ENCODE measurements around the gene E2F1.

Gene E2F1

GRCh38 chr20:33725607-33726264 lies 39.6 kb upstream of the E2F1 start:
- Histone ChIP-seq H3K9me3 (ENCODE audit: severe bottlenecking) (no peaks in the 10 kb centered on the region), H3K36me3 (no peaks in the 10 kb centered on the region), H3K27ac (no peak overlapping the region), H3K4me3 (ENCODE audit: low read depth, low read length) (no peak overlapping the region), H3K27me3 (ENCODE audit: insufficient read depth, low read depth, severe bottlenecking) (no peaks in the 10 kb centered on the region)
- no peak for DNase-seq
- no peak for TF ChIP-seq CTCF (IDR thresholded peaks at IDR 0.05; ENCODE audit: low read depth, low read length)

GRCh38 chr20:33724439-33725094 lies 38.4 kb upstream of the E2F1 start:
- no peaks in the 10 kb centered on the region for H3K9me3 ChIP-seq (ENCODE audit: severe bottlenecking)
- H3K4me3 ChIP-seq (ENCODE audit: low read depth, low read length), result no peak overlapping the region
- no peak for DNase-seq
- no peak overlapping the region for H3K27ac ChIP-seq
- H3K36me3 ChIP-seq, result no peaks in the 10 kb centered on the region
- no peaks in the 10 kb centered on the region for H3K27me3 ChIP-seq (ENCODE audit: insufficient read depth, low read depth, severe bottlenecking)
- no peak for TF ChIP-seq CTCF (IDR thresholded peaks at IDR 0.05; ENCODE audit: low read depth, low read length)

- H3K36me3 ChIP-seq, result no peaks in the 10 kb centered on the region; the same call in 1 of the 2 replicates
- no peak overlapping the region for H3K4me3 ChIP-seq (ENCODE audit: low read depth, low read length)
- no peak for TF ChIP-seq CTCF (IDR thresholded peaks at IDR 0.05; ENCODE audit: low read depth, low read length)
- no peaks in the 10 kb centered on the region for H3K9me3 ChIP-seq (ENCODE audit: severe bottlenecking)
- H3K27me3 ChIP-seq (ENCODE audit: insufficient read depth, low read depth, severe bottlenecking), result no peaks in the 10 kb centered on the region
- no peak overlapping the region for H3K27ac ChIP-seq
- no peak for DNase-seq
These were observed 35.4 kb upstream of the E2F1 start for GRCh38 chr20:33721391-33722140.

GRCh38 chr20:33719989-33720709 lies 34.0 kb upstream of the E2F1 start, which contains the start of gene PXMP4:
Gene PXMP4, minus strand, starts transcription at chr20:33720310. Its CDS starts 103 bp downstream, at chr20:33720207.
- DNase-seq, result peak; percentile 92
- Histone ChIP-seq H3K9me3 (ENCODE audit: severe bottlenecking) (no peaks in the 10 kb centered on the region), H3K36me3 (no peaks in the 10 kb centered on the region; the same call in 1 of the 2 replicates), H3K27me3 (ENCODE audit: insufficient read depth, low read depth, severe bottlenecking) (no peaks in the 10 kb centered on the region), H3K4me3 (ENCODE audit: low read depth, low read length) (peak within 1 kb of the TSS; percentile 81), H3K27ac (peak within 1 kb of the TSS; percentile 47)
- TF ChIP-seq CTCF (IDR thresholded peaks at IDR 0.05; ENCODE audit: low read depth, low read length), result no peak

- no peaks in the 10 kb centered on the region for H3K27me3 ChIP-seq (ENCODE audit: insufficient read depth, low read depth, severe bottlenecking)
- TF ChIP-seq CTCF (IDR thresholded peaks at IDR 0.05; ENCODE audit: low read depth, low read length), result no peak
- no peaks in the 10 kb centered on the region for H3K9me3 ChIP-seq (ENCODE audit: severe bottlenecking)
- H3K4me3 ChIP-seq (ENCODE audit: low read depth, low read length), result peak overlapping the region; percentile 81
- no peaks in the 10 kb centered on the region; the same call in 1 of the 2 replicates for H3K36me3 ChIP-seq
- H3K27ac ChIP-seq, result peak overlapping the region; percentile 47
- no peak for DNase-seq
These were observed 33.2 kb upstream of the E2F1 start for GRCh38 chr20:33719277-33719988.
